ENCODE measurements around the gene RXFP4. TPM values are rescaled to one million over a fixed set of nuclear protein-coding genes. Genes with fewer than 3 reads are reported as not detected.

RXFP4 gene
- total and polyA plus RNA-seq, 9 of the 15 experiments (the other 6 are each of a cell fraction or from before 2014, with no cell fraction given): 0.64 TPM; not detected in 8

DNA sequence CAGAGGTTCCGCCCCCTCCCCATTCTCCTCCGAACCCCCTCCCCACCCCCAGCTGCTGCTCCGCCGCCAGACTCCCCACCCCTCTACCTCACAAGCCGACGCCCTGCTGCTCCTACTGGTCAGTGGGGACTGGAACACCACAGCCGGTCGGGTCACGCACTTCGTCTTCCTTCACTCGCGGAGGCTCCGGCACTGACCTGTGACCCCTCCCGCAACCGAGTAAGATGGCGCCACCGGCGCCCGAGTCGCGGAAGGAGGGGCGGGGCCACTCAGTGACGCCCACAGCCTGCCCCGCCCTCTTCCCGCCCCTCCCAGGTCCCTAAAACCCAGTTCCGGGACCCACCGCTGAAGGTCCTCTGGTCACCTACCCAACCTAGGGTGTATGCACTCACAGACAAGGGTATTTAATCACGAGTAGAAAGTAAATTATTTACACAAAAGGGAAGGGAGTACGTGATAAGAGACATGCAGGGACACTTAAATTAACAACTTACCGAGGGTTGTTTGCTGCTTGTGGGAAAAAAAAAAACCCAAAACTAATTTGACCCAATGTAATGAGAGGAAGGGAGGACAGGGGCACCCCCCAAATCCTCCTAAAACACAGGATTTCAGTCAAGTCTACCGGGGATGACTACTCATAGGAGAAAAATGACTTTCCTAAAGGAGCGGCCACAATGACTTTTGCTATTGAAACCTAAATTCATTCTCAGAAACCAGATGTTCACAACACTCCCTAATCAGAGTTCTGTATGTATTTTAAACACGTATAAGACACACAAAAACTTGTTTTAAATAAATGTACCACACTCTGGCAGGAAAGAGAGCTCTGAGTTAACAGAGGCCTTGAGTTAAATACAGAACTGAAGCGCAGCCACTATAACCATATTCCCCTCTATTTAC, 30.0 kb upstream of the RXFP4 start, which contains the start of gene RIT1 (continued):
- TF ChIP-seq KLF16 (IDR thresholded peaks at IDR 0.05): no peak
- TF ChIP-seq RBM22 (IDR thresholded peaks at IDR 0.05; ENCODE audit: low read depth, low read length, poor library complexity, severe bottlenecking): peak; percentile 77
- TF ChIP-seq ZNF431 (CRISPR knock-in tag; IDR thresholded peaks at IDR 0.05): no peak
- TF ChIP-seq CXXC5 (CRISPR knock-in tag; IDR thresholded peaks at IDR 0.05): peak; percentile 80
- TF ChIP-seq ZNF175 (CRISPR knock-in tag; IDR thresholded peaks at IDR 0.05; ENCODE audit: low read depth): 0 out of 2 replicates have a peak, but pooled peaks have one; percentile 43
- TF ChIP-seq ILF3 (IDR thresholded peaks at IDR 0.05; ENCODE audit: borderline replicate concordance): peak; percentile 17; the same call in 1 of the 2 replicates
- no peak for TF ChIP-seq SMC3 (conservative IDR thresholded peaks at IDR 0.05; ENCODE audit: insufficient read depth, low read depth, low read length)
- TF ChIP-seq GABPB1 (CRISPR knock-in tag; IDR thresholded peaks at IDR 0.05): peak; percentile 48; the same call in 1 of the 2 replicates
- TF ChIP-seq HDAC8 (tag; IDR thresholded peaks at IDR 0.05): no peak
- no peak for TF ChIP-seq ATF2 (CRISPR knock-in tag; IDR thresholded peaks at IDR 0.05)
- peak; percentile 15; the same call in 1 of the 2 replicates for TF ChIP-seq MITF (IDR thresholded peaks at IDR 0.05)
- TF ChIP-seq, protein P1, sequence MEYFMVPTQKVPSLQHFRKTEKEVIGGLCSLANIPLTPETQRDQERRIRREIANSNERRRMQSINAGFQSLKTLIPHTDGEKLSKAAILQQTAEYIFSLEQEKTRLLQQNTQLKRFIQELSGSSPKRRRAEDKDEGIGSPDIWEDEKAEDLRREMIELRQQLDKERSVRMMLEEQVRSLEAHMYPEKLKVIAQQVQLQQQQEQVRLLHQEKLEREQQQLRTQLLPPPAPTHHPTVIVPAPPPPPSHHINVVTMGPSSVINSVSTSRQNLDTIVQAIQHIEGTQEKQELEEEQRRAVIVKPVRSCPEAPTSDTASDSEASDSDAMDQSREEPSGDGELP (CRISPR knock-in tag; IDR thresholded peaks at IDR 0.05; ENCODE audit: borderline replicate concordance): peak; percentile 71; the same call in 1 of the 2 replicates
- no peak for TF ChIP-seq FOXK2 (conservative IDR thresholded peaks at IDR 0.05 in 1 of 2, IDR thresholded peaks at IDR 0.05 in 1 of 2; ENCODE audit: low read depth in 2 of 2)
- peak; percentile 72 for TF ChIP-seq SP1 (CRISPR knock-in tag; IDR thresholded peaks at IDR 0.05)
- no peak for TF ChIP-seq GTF2F1 (IDR thresholded peaks at IDR 0.05; ENCODE audit: low read depth, low read length)
- no peak for TF ChIP-seq ZNF655 (CRISPR knock-in tag; IDR thresholded peaks at IDR 0.05)
- peak; percentile 50; the same call in 1 of the 2 replicates for TF ChIP-seq POLR2A (conservative IDR thresholded peaks at IDR 0.05)
- no peak for TF ChIP-seq ARNT (IDR thresholded peaks at IDR 0.05)
- peak in 1 of 2 experiments; percentile 98; a peak in 2 of 4 replicates for TF ChIP-seq ZNF639 (CRISPR knock-in tag; conservative IDR thresholded peaks at IDR 0.05 in 1 of 2, IDR thresholded peaks at IDR 0.05 in 1 of 2)
- peak; percentile 10; the same call in 1 of the 2 replicates for TF ChIP-seq PML (IDR thresholded peaks at IDR 0.05; ENCODE audit: low read length)
- peak; percentile 69; the same call in 1 of the 2 replicates for TF ChIP-seq RB1 (IDR thresholded peaks at IDR 0.05; ENCODE audit: low read depth)
